Measurements from ENCODE around the gene MPRIP. TPM values are rescaled to one million over a fixed set of nuclear protein-coding genes. Genes with fewer than 3 reads are reported as not detected.

Gene MPRIP
- total RNA-seq, 4 donors from 2014 or later, result 61.5 to 407 (median 103) TPM

GRCh38 chr17:17118399-17118798, 76.1 kb downstream of the MPRIP start:
- H3K27me3 ChIP-seq, result no peaks in the 10 kb centered on the region
- H3K36me3 ChIP-seq, result no peaks in the 10 kb centered on the region
- no peak overlapping the region for H3K4me3 ChIP-seq
- H3K4me1 ChIP-seq, result peaks cover 13 to 44% of the 10 kb centered on the region in 2 donors
- intact Hi-C loops (cut with DNase I; ENCODE audit: low total_unique reads), result no loop called here
- H3K9me3 ChIP-seq, result no peaks in the 10 kb centered on the region
- DNase-seq, result no peak
- H3K27ac ChIP-seq, result peak overlapping the region; percentile 57 to 72
- TF ChIP-seq, protein P1, sequence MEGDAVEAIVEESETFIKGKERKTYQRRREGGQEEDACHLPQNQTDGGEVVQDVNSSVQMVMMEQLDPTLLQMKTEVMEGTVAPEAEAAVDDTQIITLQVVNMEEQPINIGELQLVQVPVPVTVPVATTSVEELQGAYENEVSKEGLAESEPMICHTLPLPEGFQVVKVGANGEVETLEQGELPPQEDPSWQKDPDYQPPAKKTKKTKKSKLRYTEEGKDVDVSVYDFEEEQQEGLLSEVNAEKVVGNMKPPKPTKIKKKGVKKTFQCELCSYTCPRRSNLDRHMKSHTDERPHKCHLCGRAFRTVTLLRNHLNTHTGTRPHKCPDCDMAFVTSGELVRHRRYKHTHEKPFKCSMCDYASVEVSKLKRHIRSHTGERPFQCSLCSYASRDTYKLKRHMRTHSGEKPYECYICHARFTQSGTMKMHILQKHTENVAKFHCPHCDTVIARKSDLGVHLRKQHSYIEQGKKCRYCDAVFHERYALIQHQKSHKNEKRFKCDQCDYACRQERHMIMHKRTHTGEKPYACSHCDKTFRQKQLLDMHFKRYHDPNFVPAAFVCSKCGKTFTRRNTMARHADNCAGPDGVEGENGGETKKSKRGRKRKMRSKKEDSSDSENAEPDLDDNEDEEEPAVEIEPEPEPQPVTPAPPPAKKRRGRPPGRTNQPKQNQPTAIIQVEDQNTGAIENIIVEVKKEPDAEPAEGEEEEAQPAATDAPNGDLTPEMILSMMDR (IDR thresholded peaks at IDR 0.05), result no peak
- TF ChIP-seq POLR2A (IDR thresholded peaks at IDR 0.05), result no peak

DNA sequence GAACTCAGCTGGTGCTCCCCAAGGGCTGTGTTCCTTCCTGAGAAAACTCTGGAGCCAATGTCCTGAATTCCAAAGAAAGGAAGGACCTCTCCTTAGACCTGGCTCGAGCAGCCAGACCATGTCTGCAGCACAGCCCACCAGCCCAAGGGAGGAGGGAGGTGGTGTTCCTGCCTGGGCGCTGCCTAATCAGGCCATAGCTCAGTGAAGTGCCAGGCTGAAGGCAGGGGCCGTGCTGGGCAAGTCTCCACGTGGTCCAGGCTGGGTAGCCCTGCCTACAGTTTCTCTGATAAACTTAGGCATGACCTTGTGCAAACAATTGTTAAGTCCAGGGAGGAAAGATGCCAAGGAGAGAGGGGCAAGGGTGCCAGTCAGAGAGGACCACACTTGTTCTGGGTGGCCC, 76.8 kb downstream of the MPRIP start:
- Histone ChIP-seq H3K4me1 (peaks cover 13 to 44% of the 10 kb centered on the region in 2 donors), H3K27me3 (no peaks in the 10 kb centered on the region), H3K9me3 (no peaks in the 10 kb centered on the region), H3K27ac (peak overlapping the region; percentile 57 to 72), H3K4me3 (no peak overlapping the region), H3K36me3 (no peaks in the 10 kb centered on the region)
- TF ChIP-seq POLR2A (IDR thresholded peaks at IDR 0.05), result no peak
- TF ChIP-seq, protein P1 (IDR thresholded peaks at IDR 0.05), result no peak
- DNase-seq, result no peak
- intact Hi-C loops (cut with DNase I; ENCODE audit: low total_unique reads), result no loop called here

- no peaks in the 10 kb centered on the region for H3K36me3 ChIP-seq
- H3K27me3 ChIP-seq, result no peaks in the 10 kb centered on the region
- TF ChIP-seq, protein P1 (IDR thresholded peaks at IDR 0.05), result no peak
- no peak for TF ChIP-seq POLR2A (IDR thresholded peaks at IDR 0.05)
- H3K9me3 ChIP-seq, result no peaks in the 10 kb centered on the region
- H3K27ac ChIP-seq, result peak overlapping the region; percentile 57 to 72
- intact Hi-C loops (cut with DNase I; ENCODE audit: low total_unique reads), result no loop called here
- peaks cover 13 to 41% of the 10 kb centered on the region in 2 donors for H3K4me1 ChIP-seq
- DNase-seq, result no peak
- H3K4me3 ChIP-seq, result no peak overlapping the region
Measured at GRCh38 chr17:17119533-17119932, 77.3 kb downstream of the MPRIP start.

GRCh38 chr17:17120294-17120693, 78.0 kb downstream of the MPRIP start:
- Histone ChIP-seq H3K4me3 (no peak overlapping the region), H3K9me3 (no peaks in the 10 kb centered on the region), H3K36me3 (no peaks in the 10 kb centered on the region), H3K4me1 (peaks cover 8 to 33% of the 10 kb centered on the region in 2 donors), H3K27me3 (no peaks in the 10 kb centered on the region), H3K27ac (peak overlapping the region; percentile 46 to 72)
- TF ChIP-seq, protein P1 (IDR thresholded peaks at IDR 0.05), result no peak
- TF ChIP-seq POLR2A (IDR thresholded peaks at IDR 0.05), result no peak
- intact Hi-C loops (cut with DNase I; ENCODE audit: low total_unique reads), result no loop called here
- no peak for DNase-seq

- H3K27me3 ChIP-seq, result no peaks in the 10 kb centered on the region
- no peaks in the 10 kb centered on the region for H3K36me3 ChIP-seq
- no peak overlapping the region for H3K4me3 ChIP-seq
- H3K4me1 ChIP-seq, result peaks cover 8 to 29% of the 10 kb centered on the region in 2 donors
- no peaks in the 10 kb centered on the region for H3K9me3 ChIP-seq
- TF ChIP-seq, protein P1 (IDR thresholded peaks at IDR 0.05), result no peak
- TF ChIP-seq POLR2A (IDR thresholded peaks at IDR 0.05), result no peak
- intact Hi-C loops (cut with DNase I; ENCODE audit: low total_unique reads), result no loop called here
- peak overlapping the region; percentile 46 to 72 for H3K27ac ChIP-seq
- DNase-seq, result no peak
Measured at GRCh38 chr17:17120701-17121100, 78.4 kb downstream of the MPRIP start.
